Chondrocyte (in vitro differentiated cells): ENCODE measurements around the gene PURA. TPM values are rescaled to one million over a fixed set of nuclear protein-coding genes. Genes with fewer than 3 reads are reported as not detected.

Experiments used
- DNase-seq: peaks from one replicate; pipeline ENCODE4 v3.0.0; 2021; ENCODE audit warnings: mixed read lengths, low spot score
- H3K27ac Mint-ChIP-seq: one replicate; pipeline ENCODE4 v1.8.0; 2021; ENCODE audit warnings: mild to moderate bottlenecking, moderate library complexity, mixed read lengths; ENCODE audit not compliant: unreplicated experiment
- H3K27me3 Mint-ChIP-seq: 2 replicates; pipeline ENCODE4 v1.8.0; 2021; ENCODE audit warnings: low read depth, mixed read lengths
- H3K36me3 Mint-ChIP-seq: 2 replicates; pipeline ENCODE4 v1.8.0; 2021; ENCODE audit warnings: low read depth, mixed read lengths
- H3K4me1 Mint-ChIP-seq: 2 replicates; pipeline ENCODE4 v1.8.0; 2021; ENCODE audit warnings: low read depth, mild to moderate bottlenecking, mixed read lengths
- H3K4me3 Mint-ChIP-seq: one replicate; pipeline ENCODE4 v1.8.0; 2021; ENCODE audit warnings: mild to moderate bottlenecking, moderate library complexity, mixed read lengths; ENCODE audit not compliant: unreplicated experiment
- H3K9me3 Mint-ChIP-seq: 2 replicates; pipeline ENCODE4 v1.8.0; 2021; ENCODE audit warnings: low read depth, mixed read lengths
- CTCF ChIP-seq: fragments of 200-600 bp; sonication (generic); IDR thresholded peaks from 2 replicates; pipeline ENCODE4 v1.5.0; 2021; ENCODE audit warnings: antibody characterized with exemption, mild to moderate bottlenecking, moderate library complexity
- total RNA-seq: library from RNA; stranded (reverse); gene quantifications from 3 replicates; pipeline ENCODE4 v1.2.1, GENCODE V29; 2021

Gene PURA
- total RNA-seq, 1 donor from 2014 or later, result 16.7 TPM

DNA sequence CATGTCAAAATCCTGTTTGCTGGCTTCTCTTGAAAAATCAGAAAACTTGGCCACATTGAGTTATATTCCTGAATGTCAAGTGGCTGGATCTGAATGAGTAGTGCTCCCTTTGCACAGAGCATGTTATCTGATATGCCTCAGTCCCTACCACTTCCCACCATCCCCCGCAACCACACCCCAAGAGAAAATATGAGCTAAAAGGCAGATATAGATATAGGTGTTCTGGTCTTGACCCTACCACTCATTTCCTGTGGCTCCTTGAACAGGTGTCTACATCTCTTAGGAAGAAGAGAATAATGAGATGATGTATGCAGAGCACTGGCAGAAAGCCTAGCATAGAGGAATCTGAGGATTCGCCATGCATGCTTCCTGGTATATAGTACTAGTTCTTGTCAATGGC, 54.5 kb downstream of the PURA start:
- Mint-ChIP-seq H3K36me3 (peaks cover 4% of the 10 kb centered on the region), H3K27me3 (no peaks in the 10 kb centered on the region), H3K27ac (no peak overlapping the region), H3K9me3 (no peaks in the 10 kb centered on the region), H3K4me1 (no peaks in the 10 kb centered on the region), H3K4me3 (no peak overlapping the region)
- DNase-seq, result no peak
- no peak for TF ChIP-seq CTCF

DNA sequence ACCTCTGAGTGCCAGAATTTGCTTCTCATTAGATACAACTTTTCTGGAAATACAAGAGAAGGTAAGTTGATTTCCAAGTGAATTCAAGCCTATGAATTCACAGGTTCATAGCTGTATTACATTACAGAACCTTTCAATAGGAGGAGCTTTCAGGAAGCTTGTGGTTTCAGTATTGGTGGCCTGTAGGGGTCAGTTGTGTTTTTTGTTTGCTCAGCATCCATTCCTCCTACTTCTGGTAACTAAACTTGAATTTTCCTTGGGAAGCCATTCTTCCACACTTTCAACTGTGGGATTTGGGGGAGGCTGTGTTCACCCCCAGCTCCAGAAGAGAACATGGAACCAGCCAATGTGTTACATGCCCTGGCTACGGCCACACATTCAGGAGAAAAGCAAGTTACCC, 55.5 kb downstream of the PURA start:
- Mint-ChIP-seq H3K27ac (no peak overlapping the region), H3K27me3 (no peaks in the 10 kb centered on the region), H3K9me3 (no peaks in the 10 kb centered on the region), H3K36me3 (peaks cover 4% of the 10 kb centered on the region), H3K4me1 (peaks cover under 1% of the 10 kb centered on the region), H3K4me3 (no peak overlapping the region)
- DNase-seq, result no peak
- no peak for TF ChIP-seq CTCF

DNA sequence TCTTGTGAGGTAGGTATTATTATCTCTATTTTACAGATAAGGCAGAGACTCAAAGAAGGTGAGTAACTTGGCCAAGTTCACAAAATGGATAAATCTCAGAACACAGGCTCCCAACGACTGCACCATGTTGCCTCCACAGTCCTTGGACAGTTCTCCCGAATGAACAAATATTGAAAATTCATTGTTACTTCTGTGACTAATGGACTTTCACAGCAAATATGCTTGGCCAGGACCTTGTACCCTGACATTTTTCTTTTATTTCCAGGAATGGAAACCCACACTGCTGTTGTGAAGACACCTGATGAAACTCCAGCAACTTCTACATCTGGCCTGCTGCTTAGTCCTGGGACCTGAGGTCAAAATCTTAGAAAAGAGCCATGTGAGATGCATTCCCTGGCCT, 58.6 kb downstream of the PURA start:
- no peak for DNase-seq
- TF ChIP-seq CTCF, result no peak
- Mint-ChIP-seq H3K9me3 (no peaks in the 10 kb centered on the region), H3K36me3 (peaks cover 2% of the 10 kb centered on the region), H3K27ac (no peak overlapping the region), H3K4me3 (no peak overlapping the region), H3K27me3 (no peaks in the 10 kb centered on the region), H3K4me1 (peaks cover 12% of the 10 kb centered on the region)

GRCh38 chr5:140174014-140174413, 60.1 kb downstream of the PURA start:
- DNase-seq, result no peak
- TF ChIP-seq CTCF, result no peak
- Mint-ChIP-seq H3K9me3 (no peaks in the 10 kb centered on the region), H3K27me3 (no peaks in the 10 kb centered on the region), H3K4me1 (peaks cover 15% of the 10 kb centered on the region), H3K36me3 (peaks cover 2% of the 10 kb centered on the region), H3K27ac (no peak overlapping the region), H3K4me3 (no peak overlapping the region)

GRCh38 chr5:140174465-140175366, 60.8 kb downstream of the PURA start, which contains the start of gene CYSTM1:
Gene CYSTM1, plus strand, starts transcription at chr5:140175188. Its CDS starts 19,278 bp downstream, at chr5:140194466.
- peaks cover 15% of the 10 kb centered on the region for H3K4me1 Mint-ChIP-seq
- peaks cover 2% of the 10 kb centered on the region for H3K36me3 Mint-ChIP-seq
- H3K4me3 Mint-ChIP-seq, result peak within 1 kb of the TSS; percentile 96
- peak within 1 kb of the TSS; percentile 96 for H3K27ac Mint-ChIP-seq
- no peaks in the 10 kb centered on the region for H3K27me3 Mint-ChIP-seq
- peak; percentile 97 for DNase-seq
- H3K9me3 Mint-ChIP-seq, result no peaks in the 10 kb centered on the region
- TF ChIP-seq CTCF, result no peak

Other genes with a start within 250 kb of the PURA start
- gene NRG2, start 70.8 kb upstream of the PURA start, total RNA-seq, result 0.13 to 0.39 TPM (median 0.27 TPM) in 3 replicates
- gene IGIP, start 11.8 kb downstream of the PURA start, total RNA-seq, result 5.9 to 7.5 TPM (median 6.9 TPM) in 3 replicates
- gene CYSTM1, start 61.1 kb downstream of the PURA start, total RNA-seq, result 11.4 to 24.9 TPM (median 23.3 TPM) in 3 replicates
- gene PFDN1, start 189.0 kb downstream of the PURA start, total RNA-seq, result 44.5 to 50.5 TPM (median 49.0 TPM) in 3 replicates
- 2.8 to 8.0 TPM (median 7.2 TPM) in 3 replicates for gene HBEGF, start 232.5 kb downstream of the PURA start, total RNA-seq
- not detected in 3 replicates for gene SLC4A9, start 246.1 kb downstream of the PURA start, total RNA-seq